Islet of Langerhans (tissue), 1 donor: ENCODE data around the gene CACNG5.

Experiments used
- FAIRE-seq: peaks from one replicate; lab custom pipeline; 2011; peaks lifted over from hg19 to GRCh38; lab: Jason Lieb, UNC

Gene CACNG5

DNA sequence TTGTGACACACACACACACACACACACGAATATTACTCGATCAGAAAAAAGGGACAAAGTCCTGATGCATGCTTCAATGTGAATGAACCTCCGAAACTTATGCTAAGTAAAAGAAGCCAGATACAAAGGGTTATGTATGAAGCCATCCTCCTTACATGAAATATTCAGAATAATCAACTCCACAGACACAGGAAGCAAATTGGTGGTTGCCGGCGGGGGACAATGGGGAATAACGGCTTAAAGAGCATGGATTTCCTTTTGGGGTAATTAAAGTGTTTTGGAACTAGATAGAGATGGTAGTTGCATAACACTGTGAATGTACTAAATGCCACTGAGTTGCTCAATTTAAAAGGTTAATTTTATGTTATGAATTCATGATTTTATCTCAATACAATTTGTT, 8.1 kb upstream of the CACNG5 start:
- FAIRE-seq, result no peak

DNA sequence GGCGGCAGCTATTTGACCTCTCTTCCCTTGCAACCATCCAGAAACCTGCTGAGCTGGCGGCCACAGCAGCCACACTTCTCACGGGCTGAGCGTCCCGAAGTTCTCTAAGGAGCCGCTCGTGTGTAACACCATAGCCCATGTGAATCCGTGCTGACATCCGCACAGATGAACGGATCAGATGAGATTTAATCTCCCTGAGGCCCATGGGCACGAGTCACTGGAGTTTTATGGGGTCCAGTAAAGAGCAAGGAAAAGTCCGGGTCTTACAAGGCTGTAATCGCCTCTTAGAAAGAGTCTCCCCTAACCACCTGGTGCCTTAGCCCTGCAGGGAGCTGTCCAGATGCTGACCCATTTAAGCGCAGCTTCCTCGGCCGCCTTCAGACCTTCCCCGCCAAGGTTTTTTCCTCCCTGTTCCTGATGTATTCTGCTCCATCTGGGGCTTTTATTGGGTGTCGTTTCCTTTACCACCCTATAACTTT, 5.5 kb upstream of the CACNG5 start:
- FAIRE-seq, result no peak

DNA sequence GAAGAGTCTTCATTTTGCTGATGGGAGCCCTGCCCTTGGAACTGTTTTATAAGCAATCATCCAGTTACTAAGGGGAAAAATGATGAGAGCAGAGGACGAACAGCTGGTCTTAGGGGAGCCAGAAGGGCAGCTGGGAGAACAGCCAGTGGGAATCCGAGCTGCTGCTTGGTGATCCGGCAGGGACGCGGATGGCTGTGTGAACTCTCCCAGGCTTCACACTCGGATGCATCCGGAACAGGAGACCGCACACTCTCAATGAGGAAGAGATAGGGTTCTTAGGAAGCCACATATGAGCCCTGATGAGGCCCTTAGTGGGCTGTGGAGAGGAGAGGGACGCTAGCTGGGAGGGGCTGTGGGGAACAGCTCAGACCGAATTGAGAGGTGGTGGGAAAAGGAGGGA, 5.0 kb upstream of the CACNG5 start:
- no peak for FAIRE-seq

DNA sequence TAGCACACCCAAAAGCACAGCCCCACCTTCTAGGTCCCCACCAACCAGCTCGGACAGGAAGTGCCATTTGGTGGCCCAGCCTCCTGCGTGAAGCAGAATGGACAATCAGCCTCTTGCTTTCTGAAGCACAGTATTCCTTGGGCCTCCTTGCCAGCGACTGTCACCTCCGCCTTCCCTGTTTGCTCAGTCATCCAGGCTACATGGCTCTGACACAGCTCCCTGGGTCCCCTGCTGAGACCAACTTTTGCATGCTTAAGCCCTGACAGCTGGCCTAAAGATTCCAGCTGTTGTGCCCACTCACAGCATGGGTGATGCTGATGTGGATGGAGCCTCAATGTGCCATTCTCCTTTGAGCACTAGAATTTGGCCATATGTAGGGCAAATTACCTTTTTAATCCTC, 4.5 kb upstream of the CACNG5 start:
- FAIRE-seq, result no peak

DNA sequence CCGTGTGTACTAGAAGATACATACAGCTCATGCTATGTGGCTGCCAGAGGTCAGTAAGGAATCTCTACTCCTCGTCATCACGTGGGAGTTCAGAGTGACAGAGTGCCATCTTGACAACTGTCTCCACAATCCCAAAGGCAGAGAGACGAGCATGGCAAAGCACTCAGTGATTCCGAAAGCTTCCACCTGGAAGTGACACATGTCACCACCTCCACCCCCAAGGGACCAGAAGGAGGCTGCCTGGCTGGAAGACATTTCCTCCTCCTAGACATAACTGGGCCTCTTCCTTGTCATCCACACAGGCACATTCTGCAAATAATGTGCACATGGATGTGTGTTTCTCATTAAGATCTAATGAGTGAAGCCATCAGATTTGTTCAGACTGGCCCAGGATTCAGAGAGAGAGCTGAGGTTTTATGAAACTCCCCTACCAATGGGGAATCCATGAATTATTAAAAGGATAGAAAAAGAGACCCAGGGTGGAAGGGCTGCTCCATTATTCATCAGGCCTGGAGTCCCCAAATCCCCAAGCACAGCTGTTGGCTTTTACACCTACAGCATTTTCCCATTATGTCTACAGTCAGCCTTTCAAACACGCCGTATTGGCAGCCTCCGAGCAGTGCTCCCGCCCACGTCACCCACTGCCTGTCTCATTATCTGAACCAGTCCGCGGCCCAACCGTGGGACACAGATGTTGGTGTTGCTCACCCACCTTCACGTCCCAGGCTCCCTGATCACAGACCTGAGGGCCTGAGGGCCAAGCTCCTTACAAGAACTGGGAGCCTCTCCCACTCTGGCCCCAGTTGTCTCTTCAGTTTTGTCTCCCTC, 3.3 kb upstream of the CACNG5 start:
- FAIRE-seq, result no peak

DNA sequence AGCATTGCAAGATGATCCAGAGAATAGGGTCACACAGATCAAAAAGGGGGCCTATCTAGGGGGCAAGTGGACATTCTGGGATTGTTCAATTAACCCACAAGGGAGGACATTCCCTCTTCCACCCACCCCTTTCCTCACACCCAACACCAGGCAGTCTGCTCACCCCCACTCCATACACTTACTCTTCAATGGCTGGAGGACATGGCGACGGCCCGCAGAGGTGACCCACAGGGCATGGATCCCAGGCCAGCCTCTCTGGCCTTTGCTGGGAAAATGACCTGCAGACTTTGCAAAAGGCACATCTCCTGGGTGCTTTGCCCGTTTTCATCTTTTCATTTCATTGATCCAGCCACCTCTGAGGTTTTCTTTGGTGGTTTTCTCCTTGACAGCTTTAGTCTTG, 1.7 kb upstream of the CACNG5 start:
- FAIRE-seq, result no peak

DNA sequence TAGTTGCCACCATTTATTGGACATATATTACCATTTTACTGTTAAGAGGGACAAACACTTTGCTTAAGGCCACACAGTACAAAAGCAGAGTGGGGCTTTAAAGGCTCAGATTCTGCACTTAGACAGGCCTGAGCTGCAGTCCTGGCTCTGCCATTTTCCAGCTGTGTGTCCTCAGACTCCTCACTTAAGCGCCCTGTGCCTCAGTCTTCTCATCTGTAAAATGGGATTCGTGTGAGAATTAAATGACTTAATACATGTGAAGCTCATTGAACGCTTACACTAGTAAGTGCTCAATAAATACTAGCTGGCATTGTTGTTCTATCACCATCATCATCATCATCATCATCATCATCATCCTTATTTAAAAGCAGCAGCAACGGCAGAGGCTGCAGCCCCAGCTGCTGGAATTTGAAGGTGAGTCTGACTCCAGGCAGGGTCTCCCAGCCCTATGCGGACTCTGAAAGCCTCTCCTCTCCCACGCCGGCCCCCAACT, 445 bp upstream of the CACNG5 start:
- no peak for FAIRE-seq

DNA sequence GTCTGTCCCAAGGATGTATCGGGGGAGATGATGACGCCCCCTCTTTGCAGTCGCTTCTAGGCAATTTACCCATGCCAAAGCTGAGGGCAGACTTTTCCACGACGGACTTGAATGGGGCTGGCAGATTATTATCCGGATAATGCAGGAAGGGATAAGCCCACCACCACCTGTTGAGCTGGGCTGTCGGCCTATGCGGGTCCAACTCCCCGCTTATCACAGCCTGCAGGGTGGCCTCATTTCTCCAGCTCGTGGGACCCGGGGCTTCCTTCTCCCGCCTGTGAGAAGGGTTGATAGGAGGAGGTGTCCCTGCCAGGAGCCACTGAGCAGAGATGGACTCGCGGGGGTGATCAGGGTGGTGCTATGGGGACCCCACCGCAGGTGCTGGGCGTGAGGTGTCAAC, 559 bp downstream of the CACNG5 start:
- no peak for FAIRE-seq

DNA sequence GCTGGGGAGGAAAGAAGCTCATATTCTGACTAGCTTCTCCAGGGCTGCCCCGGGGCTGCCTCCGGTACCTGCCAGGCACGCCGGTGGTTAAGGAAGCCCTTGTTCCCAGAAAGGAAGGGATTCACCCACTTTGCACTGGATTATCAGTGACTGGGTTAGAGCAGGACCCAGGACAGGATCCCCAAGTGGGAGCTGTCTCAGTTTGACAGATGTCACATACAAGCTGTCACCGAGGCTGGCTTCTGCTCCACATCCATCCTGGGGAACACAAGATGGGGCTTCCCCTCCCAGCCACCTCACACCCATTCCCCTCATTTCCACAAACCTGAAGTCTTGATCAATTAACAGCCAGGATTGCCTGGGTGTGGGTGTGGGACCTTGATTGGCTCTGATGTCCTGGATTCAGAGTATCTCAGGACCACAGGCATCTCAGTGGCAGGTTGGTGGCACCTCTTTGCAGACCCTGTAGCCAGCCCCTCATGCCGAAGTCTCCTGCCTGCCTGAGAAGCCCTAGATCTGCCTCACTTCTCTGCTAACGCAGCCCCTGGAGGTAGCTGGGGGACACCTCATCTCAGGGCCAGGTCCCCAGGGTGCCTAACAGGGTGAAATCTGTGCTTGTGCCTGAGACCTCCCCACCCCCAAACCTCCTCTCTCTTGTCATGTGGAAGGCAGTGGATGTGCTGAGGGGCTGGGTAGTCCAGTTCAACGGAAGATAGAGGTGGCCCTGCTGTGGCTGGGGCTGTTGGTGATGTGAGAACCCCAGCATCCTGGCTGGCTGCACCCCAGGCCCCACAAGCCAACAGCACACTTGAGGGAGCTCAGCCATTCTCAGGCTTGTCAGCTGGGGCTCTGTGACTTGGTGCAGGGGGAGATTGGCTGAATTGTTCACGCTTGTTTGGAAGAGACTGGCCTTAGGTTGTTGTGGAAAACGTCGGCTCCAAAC, 1.4 kb downstream of the CACNG5 start:
- no peak for FAIRE-seq

DNA sequence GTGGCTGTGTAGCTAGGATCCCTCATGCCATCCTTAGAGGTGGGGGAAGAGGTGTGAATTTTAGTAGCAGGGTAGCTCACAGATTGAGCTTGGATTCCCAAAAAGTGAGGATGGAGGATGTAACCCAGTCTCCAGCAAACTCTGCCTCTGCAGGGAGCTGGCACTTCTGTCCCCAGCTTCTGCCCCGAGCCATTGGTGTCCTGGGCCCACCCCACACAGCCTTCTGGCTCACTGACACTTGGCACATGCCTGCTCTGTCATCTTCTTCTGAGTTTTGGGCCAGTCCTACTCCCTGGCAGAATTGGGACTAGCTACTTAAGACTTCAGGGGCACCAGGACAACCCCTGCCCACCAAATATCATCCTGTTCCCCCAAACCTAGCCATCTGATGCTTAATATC, 2.3 kb downstream of the CACNG5 start:
- no peak for FAIRE-seq

DNA sequence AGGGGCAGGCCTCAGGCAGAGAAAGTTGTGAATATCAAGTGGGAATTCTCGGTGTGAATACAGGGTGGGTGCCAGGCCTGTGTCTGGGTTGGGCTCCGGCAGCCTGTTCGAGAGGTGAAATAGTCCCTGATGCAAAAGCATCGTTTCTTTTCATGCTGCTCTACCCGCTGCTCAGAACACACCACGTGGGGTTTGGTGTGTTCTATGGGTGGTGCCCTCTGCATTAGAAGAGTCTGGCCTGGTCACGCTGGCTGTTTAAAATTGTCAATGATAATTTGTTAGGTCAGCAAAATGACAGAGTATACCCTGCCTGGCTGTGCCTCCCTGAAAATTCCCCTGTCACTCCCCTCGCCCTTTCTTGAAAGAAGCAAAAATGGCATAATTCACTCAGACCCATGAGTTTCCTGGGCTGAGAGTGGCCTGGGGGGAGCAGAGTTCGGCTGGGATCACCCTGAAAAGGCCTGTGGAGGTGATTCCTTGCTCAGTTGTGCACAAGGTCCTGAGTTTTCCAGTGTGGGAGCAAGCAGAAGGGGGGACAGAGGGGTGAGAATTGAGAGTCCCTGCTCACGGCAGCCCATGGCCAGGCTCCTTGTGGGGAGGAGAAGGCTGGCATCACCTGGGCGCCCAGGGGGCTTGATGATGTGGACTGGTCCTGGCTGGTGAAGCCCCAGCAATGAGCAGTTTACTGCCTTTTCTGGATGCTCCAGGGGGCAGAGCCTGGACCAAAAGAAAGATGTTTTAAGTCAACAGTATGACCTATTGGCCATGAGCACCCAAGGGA, 3.2 kb downstream of the CACNG5 start:
- FAIRE-seq, result no peak

DNA sequence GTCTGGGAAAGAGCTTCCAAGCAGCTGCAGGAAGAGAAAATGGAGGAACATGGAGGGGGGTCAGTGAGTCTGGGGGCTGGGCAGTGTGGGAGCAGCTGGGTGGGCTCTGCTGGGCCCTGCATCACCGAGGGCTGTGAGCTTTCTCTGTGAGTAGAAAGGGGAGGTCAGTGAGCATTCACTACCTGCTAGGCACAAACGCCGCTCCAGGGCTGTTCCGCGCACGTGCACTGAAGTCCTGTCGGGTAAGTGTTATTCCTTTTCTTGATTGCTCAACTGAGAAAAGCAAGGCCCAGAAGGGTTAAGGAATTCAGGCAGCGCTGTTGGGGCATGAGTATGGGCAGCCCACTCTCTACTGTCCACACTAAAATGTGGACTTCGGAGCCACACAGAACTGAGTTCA, 4.7 kb downstream of the CACNG5 start:
- FAIRE-seq, result no peak

DNA sequence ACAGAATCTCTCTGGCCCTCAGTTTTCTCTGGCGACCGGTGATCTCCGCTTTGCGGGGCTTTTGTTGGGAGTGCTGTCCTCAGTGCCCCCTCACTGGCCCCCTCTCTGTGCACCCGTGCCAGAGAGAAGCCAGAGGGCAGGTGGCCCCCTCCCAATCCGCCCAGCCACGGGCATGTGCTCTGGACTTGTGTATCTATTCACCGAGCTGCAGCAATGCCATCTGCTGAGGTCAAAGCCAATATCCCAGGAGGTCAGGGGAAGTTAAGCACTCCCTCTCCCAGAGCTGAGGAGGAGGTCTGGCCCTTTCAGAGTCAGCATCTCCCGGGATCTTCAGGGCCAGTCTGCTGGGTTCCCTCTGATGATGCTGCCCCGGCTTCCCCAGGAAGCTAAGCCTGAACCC, 5.1 kb downstream of the CACNG5 start:
- no peak for FAIRE-seq

DNA sequence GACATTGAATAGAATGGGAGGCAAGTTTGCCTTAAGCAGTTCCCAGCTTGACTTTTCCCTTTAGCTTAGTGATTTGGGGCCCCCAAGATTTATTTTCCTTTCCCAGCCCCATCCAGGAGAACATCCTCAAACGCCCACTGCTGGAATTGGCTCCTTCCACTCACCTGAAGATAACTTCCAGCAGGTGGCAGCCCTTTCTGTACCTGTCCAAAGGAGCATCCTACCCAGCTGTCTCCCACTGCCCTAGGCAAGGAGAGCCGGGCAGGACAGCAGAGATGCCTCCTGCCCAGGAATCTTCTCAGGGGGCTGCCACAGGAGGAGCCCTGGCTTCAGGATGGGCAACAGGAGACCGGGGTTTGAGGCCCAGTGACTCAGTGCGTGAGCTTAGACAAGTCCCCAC, 6.4 kb downstream of the CACNG5 start:
- no peak for FAIRE-seq

DNA sequence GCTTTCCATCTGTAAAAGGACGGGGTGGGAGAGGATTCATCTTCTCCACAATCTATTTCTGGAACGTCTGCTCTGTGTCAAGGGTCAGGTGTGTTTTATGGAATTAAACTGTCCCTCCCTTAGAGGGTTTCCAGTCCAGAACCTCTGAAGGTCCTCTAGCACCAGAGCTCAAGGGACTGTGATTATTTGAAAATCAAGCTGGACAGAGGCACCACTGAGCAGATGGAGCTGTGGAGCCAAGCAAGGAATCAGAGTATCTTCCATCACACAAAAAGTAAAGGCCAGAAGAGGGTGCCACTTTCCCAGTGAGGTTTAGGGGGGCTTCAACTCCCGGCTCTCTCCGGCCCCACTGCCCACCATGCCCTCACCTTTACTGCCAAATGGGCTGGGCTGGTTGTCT, 6.8 kb downstream of the CACNG5 start:
- FAIRE-seq, result no peak

DNA sequence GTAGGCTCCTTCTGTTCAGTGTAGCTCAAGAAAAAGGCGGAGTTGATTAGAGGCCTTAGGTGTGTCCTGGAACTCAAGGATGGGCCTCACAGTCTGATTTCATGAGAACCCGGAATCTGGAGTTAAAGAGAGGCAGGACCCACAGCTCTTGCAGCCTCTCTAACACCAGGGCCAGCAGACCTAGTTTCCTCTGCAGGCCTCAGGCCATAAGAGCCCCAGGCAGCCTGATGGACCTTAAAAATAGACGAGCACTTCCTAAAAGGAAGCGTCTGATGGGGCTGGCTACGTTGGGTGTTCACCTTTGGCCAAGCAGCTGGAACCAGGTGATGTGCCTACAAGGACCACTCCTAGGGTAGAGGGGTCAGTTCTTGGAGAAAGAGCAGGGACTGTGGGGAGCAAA, 7.6 kb downstream of the CACNG5 start:
- FAIRE-seq, result no peak

DNA sequence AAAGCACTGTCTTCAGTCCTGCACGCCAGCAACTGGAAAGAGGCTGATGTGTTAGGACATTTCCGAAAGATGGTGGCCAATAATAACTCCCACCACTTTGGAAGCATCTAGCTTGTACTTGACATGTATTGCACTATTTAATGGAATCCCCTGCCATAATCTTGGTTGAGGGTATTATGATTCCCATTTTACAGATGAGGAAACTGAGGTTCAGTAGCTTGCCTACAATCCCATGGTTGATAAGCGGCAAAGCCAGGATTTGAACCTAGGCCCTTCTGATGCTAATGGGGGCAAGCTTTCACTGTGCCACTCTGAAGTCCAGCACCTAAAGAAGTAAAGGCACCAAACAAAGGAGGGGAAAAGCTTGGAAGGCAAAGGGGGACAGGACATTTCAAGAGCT, 8.0 kb downstream of the CACNG5 start:
- no peak for FAIRE-seq

DNA sequence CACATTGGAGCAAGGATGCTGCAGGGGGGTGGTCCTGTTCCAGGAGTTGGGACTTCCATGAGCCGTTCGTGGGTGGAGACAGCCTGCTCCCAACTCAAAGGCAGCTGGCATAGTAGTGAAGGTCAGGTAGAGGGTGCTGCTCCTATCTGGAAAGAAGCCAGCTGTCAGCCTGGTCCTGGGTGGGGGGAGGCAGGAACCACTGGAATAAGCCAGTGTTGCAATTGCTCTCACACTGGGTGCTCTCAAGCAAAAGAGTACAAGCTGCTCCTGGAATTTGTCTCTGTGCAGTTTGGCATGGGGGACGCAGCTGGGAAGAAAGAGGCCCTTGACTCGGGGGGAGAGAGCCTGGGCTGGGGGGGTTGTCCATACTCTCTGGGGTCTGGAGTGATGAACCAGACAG, 8.7 kb downstream of the CACNG5 start:
- no peak for FAIRE-seq

DNA sequence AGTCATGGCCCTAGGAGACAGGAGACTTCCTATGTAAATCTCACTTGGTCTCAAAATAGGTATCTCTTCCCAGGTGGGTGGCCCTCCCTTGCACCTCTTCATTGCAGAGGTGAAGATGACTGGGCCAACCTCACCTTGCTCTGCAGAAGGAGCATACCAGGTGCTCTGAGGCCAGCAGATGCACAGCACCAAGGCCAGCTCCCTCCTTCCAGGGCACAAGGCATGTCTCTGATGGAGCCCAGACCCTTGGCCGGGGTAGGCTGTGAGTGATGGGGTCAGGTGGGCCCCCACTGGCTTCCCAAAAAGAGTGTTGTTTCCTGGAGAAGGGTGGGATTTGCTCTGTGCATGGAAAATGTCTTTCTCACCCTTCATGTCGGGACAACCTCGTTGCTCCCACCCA, 12.8 kb downstream of the CACNG5 start:
- FAIRE-seq, result no peak

DNA sequence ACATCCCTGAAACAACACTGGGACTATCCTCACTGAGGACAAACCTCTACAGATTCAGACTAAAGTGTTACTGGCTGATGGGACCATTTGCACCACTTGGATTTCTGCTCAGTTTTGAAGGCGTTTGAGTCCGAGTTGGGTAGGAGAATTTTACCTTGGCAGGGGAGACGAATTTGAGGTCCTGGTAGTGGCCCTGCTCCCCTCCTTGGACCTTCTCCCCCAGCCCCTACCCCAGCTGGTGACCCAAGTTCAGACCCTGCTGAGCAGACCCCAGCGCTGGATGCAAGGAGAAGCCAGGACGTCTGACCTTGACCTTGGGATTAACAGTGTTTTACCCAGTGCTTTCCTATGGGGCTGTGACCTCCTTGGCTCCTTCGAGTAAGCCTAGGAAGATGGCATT, 13.6 kb downstream of the CACNG5 start:
- FAIRE-seq, result no peak

DNA sequence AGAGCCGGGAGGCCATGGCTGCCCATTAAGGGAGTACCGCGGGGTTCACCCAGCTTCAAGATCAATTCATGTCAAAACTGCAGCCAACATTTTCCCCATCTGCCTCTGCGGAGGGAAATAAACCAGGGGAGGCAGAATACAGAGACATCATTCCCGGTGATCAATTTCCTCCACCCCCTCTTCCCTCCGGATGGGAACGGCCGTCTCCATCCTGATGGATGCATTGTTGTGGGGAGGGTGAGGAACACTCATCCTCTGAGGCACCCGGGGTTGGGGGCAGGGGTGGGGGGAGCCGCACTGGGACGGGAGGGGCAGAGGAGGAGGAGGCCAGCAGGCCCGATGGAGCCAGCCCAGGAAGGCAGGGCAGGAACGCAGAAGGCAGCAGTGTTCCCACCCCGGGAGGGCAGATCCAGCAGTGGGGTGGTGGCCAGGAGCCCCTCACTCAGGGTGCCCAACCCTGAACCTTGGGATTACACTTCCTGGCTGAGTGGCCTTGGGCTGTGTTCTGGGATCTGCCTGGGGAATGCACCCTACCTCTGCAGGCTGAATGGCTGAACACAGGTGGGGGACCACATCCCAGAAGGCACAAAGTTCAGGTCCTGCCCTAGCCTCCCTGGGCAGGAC, 14.2 kb downstream of the CACNG5 start:
- no peak for FAIRE-seq
